GM19452 (cell line): Measurements from ENCODE around the gene NEIL1.
"Not testable (repeated sequence)": the region's sequence is repeated elsewhere in the genome, so short reads cannot be mapped to it uniquely, and the experiment has no call there.

Experiments
- ATAC-seq: cut with Tn5 transposase; IDR thresholded peaks from one replicate; pipeline ENCODE4 v1.9.1; 2021; ENCODE audit not compliant: unreplicated experiment

The NEIL1 gene

GRCh38 chr15:75333654-75334419, 13.0 kb upstream of the NEIL1 start:
- ATAC-seq, result peak; percentile 62

- ATAC-seq, result no peak
These were observed 11.5 kb upstream of the NEIL1 start for GRCh38 chr15:75335313-75335704.

- no peak for ATAC-seq
These were observed 11.0 kb upstream of the NEIL1 start, which contains the start of gene COMMD4 for GRCh38 chr15:75335705-75336355. Gene COMMD4, plus strand, starts transcription at chr15:75336063. Its CDS starts 27 bp downstream, at chr15:75336090.

GRCh38 chr15:75338661-75339240, 8.1 kb upstream of the NEIL1 start:
- no peak for ATAC-seq

GRCh38 chr15:75339531-75340240, 7.2 kb upstream of the NEIL1 start:
- no peak for ATAC-seq

DNA sequence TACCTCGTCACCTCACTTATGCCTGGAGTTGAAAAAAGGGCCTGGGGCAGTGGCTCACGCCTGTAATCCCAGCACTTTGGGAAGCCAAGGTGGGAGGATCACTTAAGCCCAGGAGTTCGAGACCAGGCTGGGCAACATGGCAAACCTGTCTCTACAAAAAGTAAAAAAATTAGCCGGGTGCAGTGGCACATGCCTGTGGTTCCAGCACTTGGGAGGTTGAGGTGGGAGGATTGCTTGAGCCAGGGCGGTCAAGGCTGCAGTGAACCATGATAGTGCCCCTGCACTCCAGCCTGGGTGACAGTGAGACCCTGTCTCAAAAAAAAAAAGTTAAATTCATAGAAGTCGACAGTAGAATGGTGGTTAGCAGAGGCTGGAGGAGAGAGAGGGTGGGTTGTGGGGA, 4.6 kb upstream of the NEIL1 start:
- ATAC-seq, result no peak

GRCh38 chr15:75343953-75344352, 2.9 kb upstream of the NEIL1 start:
- not testable (repeated sequence) for ATAC-seq

- peak; percentile 65 for ATAC-seq
These were observed 589 bp downstream of the NEIL1 start for GRCh38 chr15:75347222-75348033.

GRCh38 chr15:75348034-75348561, 1.3 kb downstream of the NEIL1 start:
- ATAC-seq, result no peak

GRCh38 chr15:75348562-75349350, 1.9 kb downstream of the NEIL1 start:
- ATAC-seq, result no peak

GRCh38 chr15:75349351-75349669, 2.5 kb downstream of the NEIL1 start:
- not testable (repeated sequence) for ATAC-seq

DNA sequence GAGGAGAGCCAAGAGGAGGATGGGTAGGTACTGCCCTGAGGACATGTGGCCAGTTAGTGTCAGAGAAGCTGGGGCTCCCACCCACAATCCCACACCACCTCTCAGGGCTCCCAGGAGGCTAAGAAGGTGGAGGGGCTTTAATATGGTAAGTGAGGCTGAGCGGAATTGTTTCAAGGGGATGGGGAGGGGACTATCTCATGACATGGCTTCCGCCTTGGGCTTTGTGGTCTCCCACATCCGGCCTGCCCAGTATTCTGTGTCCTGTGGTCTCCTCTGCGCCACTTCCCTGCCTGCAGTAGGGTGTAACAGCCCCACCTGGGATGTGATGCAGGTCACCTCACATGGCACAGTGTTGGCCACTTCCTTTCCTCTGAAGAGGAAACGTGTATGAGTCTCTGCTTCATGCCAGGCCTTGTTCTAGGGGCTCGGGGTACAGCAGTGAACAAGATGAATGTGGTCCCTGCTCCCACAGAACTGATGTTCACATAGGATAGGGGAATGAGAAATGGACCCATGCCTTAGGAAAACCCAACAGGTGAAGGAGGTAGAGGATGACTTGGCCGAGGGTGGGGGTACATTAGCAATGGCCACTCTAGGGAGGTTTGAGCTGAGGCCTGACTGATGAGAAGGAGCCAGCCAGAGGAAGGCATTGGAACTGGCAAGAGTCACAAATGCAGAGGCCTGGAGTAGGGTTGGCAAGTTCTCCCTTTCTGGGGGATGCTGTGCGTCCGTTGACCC, 3.2 kb downstream of the NEIL1 start:
- peak; percentile 44 for ATAC-seq

- no peak for ATAC-seq
These were observed 3.9 kb downstream of the NEIL1 start for GRCh38 chr15:75350601-75351361.

DNA sequence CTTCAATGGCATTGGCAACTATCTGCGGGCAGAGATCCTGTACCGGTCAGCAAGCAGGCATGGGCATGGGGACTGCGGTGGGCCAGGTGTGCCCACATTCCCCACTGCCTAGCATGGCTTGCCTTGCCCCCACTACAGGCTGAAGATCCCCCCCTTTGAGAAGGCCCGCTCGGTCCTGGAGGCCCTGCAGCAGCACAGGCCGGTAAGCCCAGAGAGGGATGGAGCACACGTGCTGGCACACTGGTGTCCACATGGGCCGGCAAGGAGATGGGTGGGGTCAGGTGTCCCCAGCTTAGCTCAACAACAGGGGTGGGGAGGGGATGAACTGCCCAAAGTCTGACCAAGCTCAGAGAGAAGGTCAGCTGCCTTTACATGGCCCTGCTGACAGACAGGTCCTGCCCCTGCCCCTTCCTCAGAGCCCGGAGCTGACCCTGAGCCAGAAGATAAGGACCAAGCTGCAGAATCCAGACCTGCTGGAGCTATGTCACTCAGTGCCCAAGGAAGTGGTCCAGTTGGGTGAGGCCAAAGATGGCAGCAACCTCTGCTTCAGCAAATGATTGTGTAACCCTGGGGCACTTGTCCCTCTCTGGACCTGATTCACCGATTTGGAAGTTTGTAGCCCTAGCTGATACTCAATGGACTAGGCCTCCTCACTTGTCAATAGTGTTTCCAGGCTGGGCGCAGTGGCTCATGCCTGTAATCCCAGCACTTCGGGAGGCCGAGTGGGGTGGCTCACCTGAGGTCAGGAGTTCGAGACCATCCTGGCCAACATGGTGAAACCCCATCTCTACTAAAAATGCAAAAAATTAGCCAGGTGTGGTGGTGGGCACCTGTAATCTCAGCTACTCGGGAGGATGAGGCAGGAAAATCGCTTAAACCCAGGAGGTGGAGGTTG, 5.6 kb downstream of the NEIL1 start:
- ATAC-seq, result no peak

GRCh38 chr15:75353604-75354003, 6.8 kb downstream of the NEIL1 start:
- ATAC-seq, result no peak

GRCh38 chr15:75354454-75354853, 7.6 kb downstream of the NEIL1 start:
- no peak for ATAC-seq

- no peak for ATAC-seq
These were observed 8.5 kb downstream of the NEIL1 start for GRCh38 chr15:75355369-75355768.
